ENCODE data around the gene NSA2.

NSA2 gene

GRCh38 chr5:74765929-74766328 lies 1.1 kb upstream of the NSA2 start:
- Histone ChIP-seq H3K27ac (ENCODE audit: extremely low read depth, low read depth, low read length) (no peak overlapping the region), H3K4me1 (ENCODE audit: control insufficient read depth, insufficient read depth, low read length) (no peaks in the 10 kb centered on the region), H3K4me3 (ENCODE audit: low read depth, low read length) (peak overlapping the region; percentile 93), H3K9me3 (ENCODE audit: control insufficient read depth, insufficient read depth, low read depth, low read length) (no peaks in the 10 kb centered on the region), H3K36me3 (ENCODE audit: control insufficient read depth in 2 of 2, insufficient read depth in 1 of 2, low read length in 2 of 2) (peaks cover 28 to 52% of the 10 kb centered on the region in 2 experiments)
- CTCF ChIA-PET = interaction anchor here (0.9 to 1.9 kb wide), 3 partner anchors 10 to 124 kb away, joined by 3 to 5 read pairs (median 3); no protein-coding TSS in a partner anchor
- POLR2A ChIA-PET = interaction anchor here (1.0 kb wide), 1 partner anchor 571 kb away, joined by 3 read pairs; the partner anchor contains the start of gene HMGCR
- no peak for TF ChIP-seq KLF10 (tag by site-specific recombination; IDR thresholded peaks at IDR 0.05)
- no peak for TF ChIP-seq ZNF114 (tag by site-specific recombination; IDR thresholded peaks at IDR 0.05)
- no peak for TF ChIP-seq ZNF26 (tag by site-specific recombination; IDR thresholded peaks at IDR 0.05)
- no peak for TF ChIP-seq SALL2 (tag by site-specific recombination; IDR thresholded peaks at IDR 0.05; ENCODE audit: borderline replicate concordance)
- no peak for TF ChIP-seq ZNF704 (tag by site-specific recombination; IDR thresholded peaks at IDR 0.05)
- TF ChIP-seq ZNF510 (tag by site-specific recombination; IDR thresholded peaks at IDR 0.05; ENCODE audit: insufficient replicate concordance) = no peak
- no peak for TF ChIP-seq ZNF140 (tag by site-specific recombination; IDR thresholded peaks at IDR 0.05)
- TF ChIP-seq ZNF2 (tag by site-specific recombination; IDR thresholded peaks at IDR 0.05) = no peak
- TF ChIP-seq ZNF221 (tag by site-specific recombination; IDR thresholded peaks at IDR 0.05; ENCODE audit: borderline replicate concordance) = no peak
- TF ChIP-seq HOXD13 (CRISPR knock-in tag; IDR thresholded peaks at IDR 0.05; ENCODE audit: borderline replicate concordance) = no peak
- no peak for TF ChIP-seq ZNF621 (tag by site-specific recombination; IDR thresholded peaks at IDR 0.05)
- no peak for TF ChIP-seq ZNF707 (tag by site-specific recombination; IDR thresholded peaks at IDR 0.05)
- no peak for TF ChIP-seq GFI1B (tag by site-specific recombination; IDR thresholded peaks at IDR 0.05)
- TF ChIP-seq SP7 (tag by site-specific recombination; IDR thresholded peaks at IDR 0.05) = no peak
- TF ChIP-seq ZNF37A (tag by site-specific recombination; IDR thresholded peaks at IDR 0.05) = no peak

- TF ChIP-seq ZBTB44 (tag by site-specific recombination; IDR thresholded peaks at IDR 0.05) = peak; percentile 60; the same call in 1 of the 2 replicates
- peak; percentile 22; the same call in 1 of the 2 replicates for TF ChIP-seq CTCF (tag by site-specific recombination; IDR thresholded peaks at IDR 0.05)
- TF ChIP-seq ZNF654 (tag by site-specific recombination; IDR thresholded peaks at IDR 0.05; ENCODE audit: low read depth) = peak; percentile 21
- TF ChIP-seq ZNF785 (tag by site-specific recombination; IDR thresholded peaks at IDR 0.05) = no peak
- peak; percentile 10; the same call in 1 of the 2 replicates for TF ChIP-seq ZNF660 (tag by site-specific recombination; IDR thresholded peaks at IDR 0.05)
- H3K27ac ChIP-seq (ENCODE audit: extremely low read depth, low read depth, low read length) = peak overlapping the region; percentile 62
- ChIA-PET CTCF (interaction anchor here (0.7 to 1.9 kb wide), 5 partner anchors 11 to 458 kb away, joined by 3 to 5 read pairs (median 3); no protein-coding TSS in a partner anchor), POLR2A (interaction anchor here (0.6 to 1.3 kb wide), 7 partner anchors 13 to 571 kb away, joined by 3 to 6 read pairs (median 3); partner anchors contain the start of genes ANKRD31, FAM169A and HMGCR)
- H3K4me3 ChIP-seq (ENCODE audit: low read depth, low read length) = peak overlapping the region; percentile 93
- H3K4me1 ChIP-seq (ENCODE audit: control insufficient read depth, insufficient read depth, low read length) = no peaks in the 10 kb centered on the region
- peaks cover 33 to 52% of the 10 kb centered on the region in 2 experiments for H3K36me3 ChIP-seq (ENCODE audit: control insufficient read depth in 2 of 2, insufficient read depth in 1 of 2, low read length in 2 of 2)
- no peaks in the 10 kb centered on the region for H3K9me3 ChIP-seq (ENCODE audit: control insufficient read depth, insufficient read depth, low read depth, low read length)
These were observed 616 bp upstream of the NSA2 start for GRCh38 chr5:74766418-74766848.
